Left cardiac atrium (tissue), 4 donors: ENCODE measurements around the gene ADAM11. TPM values are rescaled to one million over a fixed set of nuclear protein-coding genes. Genes with fewer than 3 reads are reported as not detected.
"Not testable (repeated sequence)": the region's sequence is repeated elsewhere in the genome, so short reads cannot be mapped to it uniquely, and the experiment has no call there.

ENCODE experiments used
- ATAC-seq, 2 donors: fragments of 200-7000 bp; cut with Tn5 transposase; one replicate each; pipeline ENCODE4 v1.9.1; 2020; ENCODE audit warnings: mild to moderate bottlenecking in 2 of 2, moderate library complexity in 2 of 2
- DNase-seq: peaks from one replicate; pipeline ENCODE4 v3.0.0-alpha.2; 2020
- intact Hi-C, 2 donors: fragments of 100-400 bp; cut with DNase I; formaldehyde crosslinking; loops; one replicate each; pipeline versions ENCODE4 v1.14.1 to v1.15.1; 2022 to 2023
- total RNA-seq, 2 donors: library from RNA; stranded (reverse); fragmentation: NEBNext Ultra II Directional; extraction: Animal tissue kit (Norgen Biotek cat#: 25700); gene quantifications; one replicate each; pipeline ENCODE4 v1.2.1, GENCODE V29; 2021
- donor health status: DM: no; HTN: yes; CAD: no.
- donor health status: DM: no; HTN: yes; CAD: no; lungs with severe emphysema.
- donor health status: DM: yes; HTN: yes; CAD: no.
- donor health status: Dilated cardiomyopathy.

ADAM11 gene
- total RNA-seq, 2 donors from 2014 or later = 19.5 to 28.0 TPM

- intact Hi-C loops = no loop called here
- DNase-seq (no peak), ATAC-seq (no peak)
Observed at GRCh38 chr17:44812263-44812662, 53.5 kb downstream of the ADAM11 start.

DNA sequence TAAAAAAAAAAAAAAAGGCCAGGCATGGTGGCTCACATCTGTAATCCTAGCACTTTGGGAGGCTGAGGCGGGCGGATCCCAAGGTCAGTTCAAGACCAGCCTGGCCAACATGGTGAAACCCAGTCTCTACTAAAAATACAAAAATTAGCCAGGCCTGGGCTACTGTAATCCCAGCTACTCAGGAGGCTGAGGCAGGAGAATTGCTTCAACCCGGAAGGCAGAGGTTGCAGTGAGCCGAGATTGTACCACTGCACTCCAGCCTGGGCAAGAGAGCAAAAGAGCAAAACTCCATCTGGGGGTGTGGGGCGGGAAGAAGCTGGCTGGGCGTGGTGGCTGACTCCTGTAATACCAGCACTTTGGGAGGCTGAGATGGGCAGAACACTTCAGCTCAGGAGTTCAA is 59.7 kb downstream of the ADAM11 start:
- intact Hi-C loops, ATAC-seq, DNase-seq: not testable (repeated sequence)

GRCh38 chr17:44820631-44821212 is 61.9 kb downstream of the ADAM11 start:
- intact Hi-C loops = no loop called here
- DNase-seq (no peak), ATAC-seq (peak in 1 of 2 donors; percentile 66)

DNA sequence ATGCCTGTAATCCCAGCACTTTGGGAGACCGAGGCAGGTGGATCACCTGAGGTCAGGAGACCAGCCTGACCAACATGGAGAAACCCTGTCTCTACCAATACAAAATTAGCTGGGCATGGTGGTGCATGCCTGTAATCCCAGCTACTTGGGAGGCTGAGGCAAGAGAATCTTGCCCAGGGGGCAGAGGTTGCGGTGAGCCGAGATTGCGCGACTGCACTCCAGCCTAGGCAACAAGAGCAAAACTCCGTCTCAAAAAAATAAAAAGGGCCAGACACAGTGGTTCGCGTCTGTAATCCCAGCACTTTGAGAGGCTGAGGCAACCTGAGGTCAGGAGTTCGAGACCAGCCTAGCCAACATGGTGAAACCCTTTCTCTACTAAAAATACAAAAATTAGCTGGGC is 66.4 kb downstream of the ADAM11 start:
- not testable (repeated sequence) for DNase-seq, ATAC-seq
- intact Hi-C loops = loop anchor here in 1 of 2 donors (5.0 kb wide), 1 partner anchor 43 kb away; no protein-coding TSS in a partner anchor

DNA sequence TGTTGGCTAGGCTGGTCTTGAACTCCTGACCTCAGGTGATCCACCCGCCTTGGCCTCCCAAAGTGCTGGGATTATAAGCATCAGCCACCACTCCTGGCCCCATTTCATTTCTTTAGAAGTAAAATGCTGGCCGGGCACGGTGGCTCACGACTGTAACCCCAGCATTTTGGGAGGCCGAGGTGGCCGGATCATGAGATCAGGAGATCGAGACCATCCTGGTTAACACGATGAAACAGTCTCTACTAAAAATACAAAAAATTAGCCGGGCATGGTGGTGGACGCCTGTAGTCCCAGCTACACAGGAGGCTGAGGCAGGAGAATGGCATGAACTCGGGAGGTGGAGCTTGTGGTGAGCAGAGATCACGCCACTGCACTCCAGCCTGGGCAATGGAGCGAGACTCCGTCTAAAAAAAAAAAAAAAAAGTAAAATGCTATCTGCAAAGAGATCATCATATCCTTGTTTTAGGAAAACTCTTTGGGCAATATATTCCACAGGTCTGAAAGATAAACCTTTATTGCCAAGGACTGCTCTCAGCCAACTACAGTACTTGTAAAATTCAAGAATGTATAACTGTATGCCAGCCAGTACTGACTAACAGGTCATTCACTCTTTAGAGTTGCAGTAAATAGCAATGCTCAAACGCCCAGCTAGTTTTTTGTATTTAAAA is 67.5 kb downstream of the ADAM11 start:
- no peak for DNase-seq
- intact Hi-C loops = loop anchor here in 1 of 2 donors (5.0 kb wide), 1 partner anchor 44 kb away; no protein-coding TSS in a partner anchor

GRCh38 chr17:44827863-44828262 is 69.1 kb downstream of the ADAM11 start:
- intact Hi-C loops = loop anchor here in 1 of 2 donors (5.0 kb wide), 1 partner anchor 46 kb away; no protein-coding TSS in a partner anchor
- ATAC-seq = no peak
- no peak for DNase-seq

More for the DNA sequence above, 67.5 kb downstream of the ADAM11 start:
- no peak for ATAC-seq

DNA sequence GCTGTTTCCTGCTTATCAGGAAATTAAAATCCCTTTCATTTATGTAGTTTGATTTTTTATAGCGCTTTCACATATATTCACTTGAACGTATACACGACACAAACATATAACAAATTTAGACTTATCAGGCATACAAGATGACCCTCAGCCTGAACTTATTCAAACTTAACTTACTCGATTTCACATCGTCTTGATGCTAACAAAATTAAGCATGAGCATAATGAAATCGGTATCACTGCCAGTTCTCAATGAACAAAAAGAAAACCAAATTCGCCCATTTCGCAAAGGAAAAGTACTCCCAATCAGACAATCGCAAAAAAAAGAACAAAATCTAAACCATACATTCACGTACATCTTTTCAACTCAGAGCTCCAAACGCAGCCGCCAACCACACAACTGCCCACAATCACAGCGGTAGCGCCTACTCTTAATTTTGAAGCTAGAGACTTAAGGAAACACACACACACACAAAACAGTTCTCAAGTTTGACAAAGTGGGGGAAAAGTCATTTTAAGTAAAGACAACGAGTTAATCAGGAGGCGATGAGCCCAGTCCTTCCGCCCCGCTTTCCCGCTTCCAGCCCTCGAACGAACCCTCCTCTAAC is 70.2 kb downstream of the ADAM11 start:
- peak in 1 of 2 donors; percentile 9 for ATAC-seq
- no peak for DNase-seq
- intact Hi-C loops = loop anchor here in 1 of 2 donors (5.0 kb wide), 1 partner anchor 47 kb away; no protein-coding TSS in a partner anchor

DNA sequence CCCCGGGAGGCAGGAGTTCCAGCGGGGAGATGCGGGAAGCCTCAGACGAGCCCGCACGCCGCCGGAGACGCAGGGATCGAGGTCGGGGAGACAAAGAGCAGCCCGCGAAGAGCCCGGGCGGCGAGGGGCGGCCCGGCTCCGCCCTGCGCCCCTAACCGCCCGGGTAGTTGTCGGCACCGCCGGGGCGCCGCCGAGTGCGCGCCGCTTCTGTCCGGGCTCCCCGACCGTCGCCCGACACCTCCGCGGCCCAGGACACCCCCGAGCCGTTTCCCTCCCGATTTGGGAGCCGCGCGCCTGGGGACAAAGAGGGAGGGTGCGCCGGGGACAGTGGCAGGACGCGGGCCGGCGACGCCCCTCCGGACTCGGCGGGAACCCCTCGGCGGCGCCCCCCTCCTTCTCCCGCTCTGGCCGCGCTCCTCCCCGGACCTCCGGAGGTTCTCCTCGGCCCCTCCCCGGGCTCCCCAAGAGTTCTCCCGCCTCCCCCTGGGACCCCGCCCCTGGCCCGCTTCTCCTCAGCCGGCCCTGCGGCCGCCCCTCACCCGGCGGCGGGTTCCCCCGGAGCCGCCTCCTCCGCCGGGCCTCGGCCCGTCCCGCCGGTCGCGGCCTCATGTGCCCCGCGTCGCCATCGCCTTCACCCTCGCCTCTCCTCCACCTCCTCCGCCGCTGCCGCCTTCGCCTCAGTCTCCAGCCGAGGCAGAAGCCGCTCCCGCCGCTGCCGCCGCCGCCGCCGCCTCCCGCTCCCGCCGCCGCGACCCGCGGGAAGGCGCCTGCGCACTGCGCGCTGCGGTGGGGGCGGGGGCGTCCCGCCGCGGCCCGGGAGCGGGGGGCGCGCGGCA is 71.0 kb downstream of the ADAM11 start, which contains the start of gene GJC1:
GJC1 (minus strand) TSS at position 765 of the 836 bp plus-strand sequence. CDS start 24,470 bp downstream, outside the sequence.
- intact Hi-C loops = loop anchor here in 1 of 2 donors (5.0 kb wide), 1 partner anchor 47 kb away; no protein-coding TSS in a partner anchor
- ATAC-seq = peak; percentile 74 to 80
- DNase-seq = peak; percentile 46

DNA sequence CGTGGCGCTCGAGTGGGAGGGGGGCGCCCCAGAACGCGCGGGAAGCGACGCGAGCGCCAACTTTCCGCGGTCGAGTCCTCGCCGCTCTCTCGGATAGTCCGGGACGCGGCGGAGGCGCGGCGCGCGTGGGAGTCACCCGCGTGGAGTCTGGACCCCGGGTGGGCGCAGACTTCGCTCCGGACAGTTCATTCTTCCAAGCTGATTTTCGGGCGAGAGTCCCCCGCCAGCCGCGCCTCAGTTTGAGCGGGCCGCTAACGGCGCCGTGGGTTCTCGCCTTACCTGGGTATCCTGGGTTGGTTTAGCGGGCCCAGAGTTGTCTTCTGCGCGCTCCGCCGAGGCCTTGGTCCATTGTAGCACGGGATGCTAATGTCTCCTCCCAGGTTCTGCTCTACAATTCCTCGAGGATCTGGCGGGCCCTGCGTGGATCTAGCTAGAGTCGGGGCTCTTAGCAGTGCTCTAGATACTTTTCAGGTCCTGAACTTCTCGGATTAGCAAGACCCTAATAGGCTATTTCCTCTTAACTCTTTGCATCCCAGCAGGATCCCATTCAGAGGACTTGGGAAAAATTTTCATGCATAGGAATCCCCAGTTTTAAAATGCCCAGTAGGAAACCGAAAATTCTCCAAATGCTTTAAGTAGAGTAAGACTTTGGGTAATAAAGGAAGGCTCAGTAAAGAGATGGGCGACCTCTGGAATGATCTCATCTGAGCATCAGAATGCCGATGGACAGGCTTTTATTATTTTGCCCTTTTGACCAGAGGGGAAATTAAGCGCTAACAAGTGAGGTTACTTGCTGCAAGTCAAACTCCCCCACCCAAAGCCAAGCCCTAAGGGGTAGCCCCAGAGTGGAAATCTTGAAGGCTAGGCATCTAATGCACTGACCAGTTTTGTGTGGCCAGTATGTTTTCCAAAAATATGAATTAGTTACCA is 71.8 kb downstream of the ADAM11 start:
- DNase-seq (peak; percentile 34), ATAC-seq (peak; percentile 41 to 52)
- intact Hi-C loops = no loop called here

DNA sequence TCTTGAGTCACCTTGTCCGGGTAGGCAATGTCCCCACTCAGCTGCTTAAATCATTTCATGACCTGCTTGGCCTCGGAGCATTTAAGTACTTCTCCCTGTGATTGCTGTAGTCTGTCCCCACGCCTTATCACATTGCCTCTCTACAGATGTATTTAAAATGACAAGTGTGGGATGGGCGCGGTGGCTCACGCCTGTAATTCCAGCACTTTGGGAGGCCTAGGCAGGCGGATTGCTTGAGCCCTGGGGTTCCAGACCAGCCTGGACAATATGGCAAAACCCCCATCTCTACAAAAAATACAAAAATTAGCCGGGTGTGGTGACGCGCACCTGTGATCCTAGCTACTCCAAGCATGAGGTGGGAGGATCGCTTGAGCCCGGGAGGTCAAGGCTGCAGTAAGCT is 72.6 kb downstream of the ADAM11 start:
- DNase-seq (no peak), ATAC-seq (peak in 1 of 2 donors; percentile 41)
- intact Hi-C loops = no loop called here

Other genes starting within 250 kb of the ADAM11 start
- 1 to 10 TPM; 3.0 to 4.3 TPM for gene FZD2, start 201.5 kb upstream of the ADAM11 start, total RNA-seq
- gene MEIOC, start 102.5 kb upstream of the ADAM11 start, total RNA-seq = under 1 TPM in 1 of 2 donors, not detected in 1; 0.10 TPM
- gene CCDC43, start 69.2 kb upstream of the ADAM11 start, total RNA-seq = 10 to 100 TPM; 20.3 to 23.7 TPM
- 1 to 10 TPM; 3.6 to 5.6 TPM for gene DBF4B, start 50.3 kb upstream of the ADAM11 start, total RNA-seq
- gene GJC1, start 71.3 kb downstream of the ADAM11 start, total RNA-seq = 10 to 100 TPM; 28.5 to 38.5 TPM
- gene HIGD1B, start 88.9 kb downstream of the ADAM11 start, total RNA-seq = 10 to 100 TPM; 11.6 to 14.1 TPM
- gene EFTUD2, start 140.5 kb downstream of the ADAM11 start, total RNA-seq = 10 to 100 TPM; 59.0 to 66.1 TPM
- gene GFAP, start 156.5 kb downstream of the ADAM11 start, total RNA-seq = 1 to 10 TPM; 2.3 to 4.0 TPM
- gene KIF18B, start 188.8 kb downstream of the ADAM11 start, total RNA-seq = under 1 TPM; 0.16 to 0.85 TPM
- gene C1QL1, start 209.3 kb downstream of the ADAM11 start, total RNA-seq = 1 to 10 TPM in 1 of 2 donors, under 1 TPM in 1; 0.94 to 2.9 TPM